Loucy (cell line): Measurements from ENCODE around the gene ALX3.
"Not testable (repeated sequence)": the region's sequence is repeated elsewhere in the genome, so short reads cannot be mapped to it uniquely, and the experiment has no call there.

Experiments used
- H2AFZ ChIP-seq: fragments of 200-600 bp; sonication (generic); 2 replicates; pipeline ENCODE4 v1.6.0; 2016; ENCODE audit warnings: antibody characterized with exemption, mild to moderate bottlenecking, low read length, moderate library complexity
- H3F3A ChIP-seq: fragments of 200-600 bp; 2 replicates; pipeline ENCODE4 v1.6.0; 2016; ENCODE audit warnings: antibody characterized with exemption, low read depth, mild to moderate bottlenecking
- H3K27me3 ChIP-seq: fragments of 200-600 bp; sonication (generic); 2 replicates; pipeline ENCODE4 v1.6.1; 2014; ENCODE audit warnings: low read length, mild to moderate bottlenecking; ENCODE audit not compliant: insufficient read depth, poor library complexity, severe bottlenecking
- H3K36me3 ChIP-seq: fragments of 200-600 bp; sonication (generic); 2 replicates; pipeline ENCODE4 v1.6.1; 2016; ENCODE audit warnings: low read length; ENCODE audit not compliant: insufficient read depth
- H3K4me1 ChIP-seq: fragments of 200-600 bp; sonication (generic); 2 replicates; pipeline ENCODE4 v1.5.1; 2014; ENCODE audit warnings: low read length, mild to moderate bottlenecking; ENCODE audit not compliant: insufficient read depth, poor library complexity, severe bottlenecking
- H3K4me2 ChIP-seq: fragments of 200-600 bp; sonication (generic); 2 replicates; pipeline ENCODE4 v1.6.0; 2014; ENCODE audit warnings: antibody characterized with exemption, low read length, low read depth, mild to moderate bottlenecking; ENCODE audit not compliant: poor library complexity, severe bottlenecking
- H3K4me3 ChIP-seq: fragments of 200-600 bp; sonication (generic); 2 replicates; pipeline ENCODE4 v1.5.1; 2014; ENCODE audit warnings: low read length, mild to moderate bottlenecking, mixed read lengths; ENCODE audit not compliant: poor library complexity, severe bottlenecking
- H3K79me2 ChIP-seq: fragments of 200-600 bp; sonication (generic); 2 replicates; pipeline ENCODE4 v1.6.1; 2014; ENCODE audit warnings: low read length; ENCODE audit not compliant: insufficient read depth
- H3K9ac ChIP-seq: fragments of 200-600 bp; sonication (generic); 2 replicates; pipeline ENCODE4 v1.6.0; 2014; ENCODE audit warnings: mild to moderate bottlenecking, low read depth, low read length, moderate library complexity; ENCODE audit not compliant: poor library complexity, severe bottlenecking
- H3K9me2 ChIP-seq: fragments of 200-600 bp; sonication (generic); replicated peaks from 2 replicates; pipeline ENCODE4 v1.6.1; 2016; ENCODE audit warnings: low read depth, low read length, mixed read lengths
- H3K9me3 ChIP-seq: fragments of 200-600 bp; sonication (generic); 2 replicates; pipeline ENCODE4 v1.6.1; 2014; ENCODE audit warnings: mild to moderate bottlenecking, antibody characterized with exemption, low read length, low read depth; ENCODE audit not compliant: insufficient read depth
- H4K20me1 ChIP-seq: fragments of 200-600 bp; sonication (generic); 2 replicates; pipeline ENCODE4 v1.6.0; 2014; ENCODE audit warnings: antibody characterized with exemption, low read length, mild to moderate bottlenecking; ENCODE audit not compliant: insufficient read depth, poor library complexity, severe bottlenecking
- EZH2phosphoT487 ChIP-seq: fragments of 200-600 bp; IDR thresholded peaks from 2 replicates; pipeline ENCODE4 v1.6.1; 2018; ENCODE audit warnings: antibody characterized with exemption, mild to moderate bottlenecking, moderate library complexity, borderline replicate concordance
- TF ChIP-seq, protein P1 (sequence below): fragments of 200-600 bp; sonication (generic); conservative IDR thresholded peaks from 2 replicates; pipeline ENCODE4 v1.5.1; 2014; ENCODE audit warnings: mild to moderate bottlenecking, antibody characterized with exemption, low read length

The ALX3 gene

DNA sequence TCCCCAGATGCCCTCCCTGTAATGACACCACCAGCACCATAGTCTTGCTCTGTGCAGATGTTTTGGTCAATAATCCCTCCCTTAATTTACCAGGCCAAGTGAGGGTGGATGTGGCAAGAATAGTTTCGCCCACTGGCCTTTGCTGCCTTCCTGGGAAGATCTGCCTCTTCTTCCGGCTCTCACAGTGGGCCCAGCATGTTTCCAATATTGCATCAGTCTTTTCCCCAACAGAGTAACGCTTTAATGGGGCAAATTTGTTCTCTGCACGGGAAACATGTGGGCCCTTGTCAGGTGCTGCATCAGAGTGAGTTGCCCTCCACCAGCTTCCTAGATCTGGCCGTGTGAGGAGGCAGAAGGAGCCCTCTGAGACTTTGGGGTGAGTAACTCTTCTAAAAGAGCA lies 12.0 kb upstream of the ALX3 start:
- no peaks in the 10 kb centered on the region for H3K79me2 ChIP-seq
- no peak overlapping the region for H3K4me3 ChIP-seq
- no peaks in the 10 kb centered on the region for H3K9me2 ChIP-seq
- H3K9me3 ChIP-seq, result no peaks in the 10 kb centered on the region
- H4K20me1 ChIP-seq, result no peaks in the 10 kb centered on the region
- no peak overlapping the region for H3K9ac ChIP-seq
- H3K4me2 ChIP-seq, result no peak overlapping the region
- H2AFZ ChIP-seq, result no peak overlapping the region
- H3K27me3 ChIP-seq, result peaks cover 26% of the 10 kb centered on the region
- no peaks in the 10 kb centered on the region for H3K36me3 ChIP-seq
- peaks cover 8% of the 10 kb centered on the region for H3K4me1 ChIP-seq
- H3F3A ChIP-seq, result no peaks in the 10 kb centered on the region
- TF ChIP-seq EZH2phosphoT487, result no peak
- TF ChIP-seq, protein P1, sequence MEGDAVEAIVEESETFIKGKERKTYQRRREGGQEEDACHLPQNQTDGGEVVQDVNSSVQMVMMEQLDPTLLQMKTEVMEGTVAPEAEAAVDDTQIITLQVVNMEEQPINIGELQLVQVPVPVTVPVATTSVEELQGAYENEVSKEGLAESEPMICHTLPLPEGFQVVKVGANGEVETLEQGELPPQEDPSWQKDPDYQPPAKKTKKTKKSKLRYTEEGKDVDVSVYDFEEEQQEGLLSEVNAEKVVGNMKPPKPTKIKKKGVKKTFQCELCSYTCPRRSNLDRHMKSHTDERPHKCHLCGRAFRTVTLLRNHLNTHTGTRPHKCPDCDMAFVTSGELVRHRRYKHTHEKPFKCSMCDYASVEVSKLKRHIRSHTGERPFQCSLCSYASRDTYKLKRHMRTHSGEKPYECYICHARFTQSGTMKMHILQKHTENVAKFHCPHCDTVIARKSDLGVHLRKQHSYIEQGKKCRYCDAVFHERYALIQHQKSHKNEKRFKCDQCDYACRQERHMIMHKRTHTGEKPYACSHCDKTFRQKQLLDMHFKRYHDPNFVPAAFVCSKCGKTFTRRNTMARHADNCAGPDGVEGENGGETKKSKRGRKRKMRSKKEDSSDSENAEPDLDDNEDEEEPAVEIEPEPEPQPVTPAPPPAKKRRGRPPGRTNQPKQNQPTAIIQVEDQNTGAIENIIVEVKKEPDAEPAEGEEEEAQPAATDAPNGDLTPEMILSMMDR, result no peak

DNA sequence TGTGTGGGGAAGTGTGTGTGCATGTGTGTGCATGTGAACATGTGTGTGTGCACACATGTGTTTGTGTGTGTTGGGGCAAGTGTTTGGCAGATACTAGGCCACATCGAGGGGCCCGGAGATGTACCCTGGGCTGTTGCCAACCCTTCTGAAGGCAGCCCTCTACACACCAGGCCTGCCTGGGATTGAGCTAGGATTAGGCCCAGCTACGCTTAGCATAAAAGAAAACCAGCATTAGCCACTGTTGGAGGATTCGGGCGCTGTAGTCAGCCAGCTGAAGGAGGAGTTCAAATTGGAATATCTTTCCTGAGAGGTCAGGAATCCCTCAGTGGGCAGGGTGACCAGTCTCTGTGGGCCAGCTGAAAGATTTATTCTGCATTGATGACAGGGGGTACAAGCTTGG lies 10.6 kb upstream of the ALX3 start:
- Histone ChIP-seq H3K9me2 (no peaks in the 10 kb centered on the region), H3K79me2 (no peaks in the 10 kb centered on the region), H3K9me3 (no peaks in the 10 kb centered on the region), H3K27me3 (peaks cover 26% of the 10 kb centered on the region), H3K4me3 (no peak overlapping the region), H3F3A (no peaks in the 10 kb centered on the region), H3K4me2 (no peak overlapping the region), H3K4me1 (peaks cover 8% of the 10 kb centered on the region), H4K20me1 (no peaks in the 10 kb centered on the region), H3K9ac (no peak overlapping the region), H3K36me3 (no peaks in the 10 kb centered on the region), H2AFZ (no peak overlapping the region)
- TF ChIP-seq EZH2phosphoT487, result no peak
- TF ChIP-seq, protein P1, result no peak

DNA sequence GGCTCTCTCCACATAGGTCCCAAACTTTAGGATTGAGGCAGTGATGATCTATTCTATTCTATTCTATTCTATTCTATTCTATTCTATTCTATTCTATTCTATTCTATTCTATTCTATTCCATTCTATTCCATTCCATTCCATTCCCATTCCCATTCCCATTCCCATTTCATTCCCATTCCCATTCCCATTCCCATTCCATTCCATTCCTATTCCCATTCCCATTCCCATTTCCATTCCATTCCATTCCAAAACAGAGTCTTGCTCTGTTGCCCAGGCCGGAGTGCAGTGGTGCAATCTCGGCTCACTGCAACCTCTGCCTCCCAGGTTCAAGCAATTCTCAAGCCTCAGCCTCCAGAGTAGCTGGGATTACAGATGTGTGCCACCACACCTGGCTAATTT lies 9.5 kb upstream of the ALX3 start:
- H3K9ac ChIP-seq, H3K36me3 ChIP-seq, H3F3A ChIP-seq, H3K9me3 ChIP-seq, H3K4me3 ChIP-seq, H3K79me2 ChIP-seq, H4K20me1 ChIP-seq, H3K4me1 ChIP-seq, H3K4me2 ChIP-seq, H2AFZ ChIP-seq, H3K9me2 ChIP-seq: not testable (repeated sequence)
- peaks cover 19% of the 10 kb centered on the region for H3K27me3 ChIP-seq

DNA sequence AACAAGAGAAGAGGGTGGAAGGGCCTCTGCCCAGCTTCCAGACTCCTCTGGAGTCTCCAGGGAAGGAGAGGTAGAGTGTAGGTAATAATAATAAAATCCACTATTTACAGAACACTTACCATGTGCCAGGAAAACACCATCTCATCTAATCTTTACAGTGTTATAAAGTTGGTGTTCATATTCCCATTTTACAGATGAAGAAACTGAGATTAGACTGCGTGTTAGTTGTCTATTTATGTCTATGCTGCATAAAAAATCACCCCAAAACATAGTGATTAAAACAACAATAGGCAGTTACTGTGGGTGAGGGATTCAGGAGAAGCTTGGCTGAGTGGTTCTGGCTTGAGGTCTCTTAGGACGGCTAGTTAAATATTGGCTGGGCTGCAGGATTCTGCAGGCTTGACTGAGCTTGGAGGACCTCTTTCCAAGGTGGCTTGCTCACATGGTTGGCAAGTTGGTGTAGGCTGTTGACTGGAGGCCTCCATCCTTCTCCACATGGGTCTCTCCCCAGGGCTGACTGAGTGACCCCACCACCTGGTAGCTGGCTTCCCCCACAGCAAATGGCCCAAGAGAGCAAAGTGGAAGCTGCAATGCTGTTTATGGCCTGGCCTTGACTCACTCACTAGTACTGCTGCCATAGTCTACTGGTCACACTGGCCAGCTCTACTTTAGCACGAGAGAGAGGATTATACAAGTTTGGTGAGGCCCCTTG lies 6.5 kb upstream of the ALX3 start:
- H3K4me2 ChIP-seq, result no peak overlapping the region
- no peaks in the 10 kb centered on the region for H3F3A ChIP-seq
- no peaks in the 10 kb centered on the region for H3K79me2 ChIP-seq
- no peaks in the 10 kb centered on the region for H4K20me1 ChIP-seq
- H3K27me3 ChIP-seq, result no peaks in the 10 kb centered on the region
- H2AFZ ChIP-seq, result no peak overlapping the region
- TF ChIP-seq, protein P1, result no peak
- TF ChIP-seq EZH2phosphoT487, result no peak
- H3K36me3 ChIP-seq, result no peaks in the 10 kb centered on the region
- H3K4me3 ChIP-seq, result no peak overlapping the region
- H3K9me3 ChIP-seq, result no peaks in the 10 kb centered on the region
- no peaks in the 10 kb centered on the region for H3K4me1 ChIP-seq
- H3K9me2 ChIP-seq, result no peaks in the 10 kb centered on the region
- no peak overlapping the region for H3K9ac ChIP-seq
